ENCODE measurements around the gene GALK1. TPM values are rescaled to one million over a fixed set of nuclear protein-coding genes. Genes with fewer than 3 reads are reported as not detected.
A peak's percentile ranks its signal among the peaks of the same experiment; 100 is the strongest.

Gene GALK1
- total and polyA plus RNA-seq, 12 donors: 5.2 to 44.6 (median 15.3) TPM

- intact Hi-C loops (cut with DNase I): no loop called here
- DNase-seq (no peak), ATAC-seq (peak in 5 of 8 donors; percentile 17 to 74 (median 64))
- Histone ChIP-seq H3K27me3 (no peaks in the 10 kb centered on the region), H3K36me3 (peaks cover 0 to 37% (median 19%) of the 10 kb centered on the region in 9 donors), H3K4me3 (no peak overlapping the region), H3K9me3 (no peaks in the 10 kb centered on the region), H3K4me1 (peaks cover 12 to 45% (median 34%) of the 10 kb centered on the region in 9 donors), H3K27ac (peak overlapping the region in 6 of 10 donors; percentile 22 to 91 (median 62))
- 64 to 73% methylated on average over 4 of the region's 4 CpGs for WGBS, 2 donors
- TF ChIP-seq, protein P1, sequence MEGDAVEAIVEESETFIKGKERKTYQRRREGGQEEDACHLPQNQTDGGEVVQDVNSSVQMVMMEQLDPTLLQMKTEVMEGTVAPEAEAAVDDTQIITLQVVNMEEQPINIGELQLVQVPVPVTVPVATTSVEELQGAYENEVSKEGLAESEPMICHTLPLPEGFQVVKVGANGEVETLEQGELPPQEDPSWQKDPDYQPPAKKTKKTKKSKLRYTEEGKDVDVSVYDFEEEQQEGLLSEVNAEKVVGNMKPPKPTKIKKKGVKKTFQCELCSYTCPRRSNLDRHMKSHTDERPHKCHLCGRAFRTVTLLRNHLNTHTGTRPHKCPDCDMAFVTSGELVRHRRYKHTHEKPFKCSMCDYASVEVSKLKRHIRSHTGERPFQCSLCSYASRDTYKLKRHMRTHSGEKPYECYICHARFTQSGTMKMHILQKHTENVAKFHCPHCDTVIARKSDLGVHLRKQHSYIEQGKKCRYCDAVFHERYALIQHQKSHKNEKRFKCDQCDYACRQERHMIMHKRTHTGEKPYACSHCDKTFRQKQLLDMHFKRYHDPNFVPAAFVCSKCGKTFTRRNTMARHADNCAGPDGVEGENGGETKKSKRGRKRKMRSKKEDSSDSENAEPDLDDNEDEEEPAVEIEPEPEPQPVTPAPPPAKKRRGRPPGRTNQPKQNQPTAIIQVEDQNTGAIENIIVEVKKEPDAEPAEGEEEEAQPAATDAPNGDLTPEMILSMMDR (IDR thresholded peaks at IDR 0.05): no peak
Measured at GRCh38 chr17:75806822-75807500, 42.0 kb upstream of the GALK1 start.

- no peaks in the 10 kb centered on the region for H3K9me3 ChIP-seq
- H3K4me3 ChIP-seq: no peak overlapping the region
- H3K27me3 ChIP-seq: no peaks in the 10 kb centered on the region
- peaks cover 0 to 37% (median 5%) of the 10 kb centered on the region in 9 donors for H3K36me3 ChIP-seq
- H3K4me1 ChIP-seq: peaks cover 0 to 25% (median 22%) of the 10 kb centered on the region in 9 donors
- TF ChIP-seq, protein P1 (IDR thresholded peaks at IDR 0.05): no peak
- DNase-seq (no peak), ATAC-seq (no peak)
- no peak overlapping the region for H3K27ac ChIP-seq
- WGBS, 2 donors: 88 to 93% methylated on average over 1 of the region's 1 CpG
- intact Hi-C loops (cut with DNase I): no loop called here
Measured at GRCh38 chr17:75803883-75804282, 38.9 kb upstream of the GALK1 start.

DNA sequence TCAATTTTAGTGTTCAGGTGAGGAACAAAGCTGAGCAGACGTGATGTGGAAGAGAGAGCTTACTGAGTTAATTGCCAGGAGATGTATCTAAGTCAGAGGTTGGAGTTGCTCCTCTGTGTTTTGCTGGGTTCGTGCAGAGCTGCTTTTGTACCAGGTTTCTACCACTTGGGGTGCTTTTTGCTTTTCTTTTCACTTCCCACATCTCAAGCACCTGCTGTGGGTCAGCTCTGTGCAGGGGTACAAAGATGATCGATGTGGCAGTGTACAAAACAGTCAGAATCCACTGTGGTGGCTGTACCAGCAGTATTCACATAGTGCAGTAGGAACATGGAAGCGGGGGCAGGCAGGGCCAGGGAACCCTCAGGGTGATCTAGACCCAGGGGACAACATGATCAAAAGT lies 34.4 kb upstream of the GALK1 start:
- no peaks in the 10 kb centered on the region for H3K27me3 ChIP-seq
- H3K9me3 ChIP-seq: no peaks in the 10 kb centered on the region
- WGBS, 2 donors: 88 to 92% methylated on average over 4 of the region's 4 CpGs
- ATAC-seq: no peak
- H3K27ac ChIP-seq: no peak overlapping the region
- DNase-seq: no peak
- intact Hi-C loops (cut with DNase I): no loop called here
- no peak overlapping the region for H3K4me3 ChIP-seq
- peaks cover 0 to 78% (median 22%) of the 10 kb centered on the region in 9 donors for H3K36me3 ChIP-seq
- TF ChIP-seq, protein P1 (IDR thresholded peaks at IDR 0.05): no peak
- H3K4me1 ChIP-seq: no peaks in the 10 kb centered on the region

DNA sequence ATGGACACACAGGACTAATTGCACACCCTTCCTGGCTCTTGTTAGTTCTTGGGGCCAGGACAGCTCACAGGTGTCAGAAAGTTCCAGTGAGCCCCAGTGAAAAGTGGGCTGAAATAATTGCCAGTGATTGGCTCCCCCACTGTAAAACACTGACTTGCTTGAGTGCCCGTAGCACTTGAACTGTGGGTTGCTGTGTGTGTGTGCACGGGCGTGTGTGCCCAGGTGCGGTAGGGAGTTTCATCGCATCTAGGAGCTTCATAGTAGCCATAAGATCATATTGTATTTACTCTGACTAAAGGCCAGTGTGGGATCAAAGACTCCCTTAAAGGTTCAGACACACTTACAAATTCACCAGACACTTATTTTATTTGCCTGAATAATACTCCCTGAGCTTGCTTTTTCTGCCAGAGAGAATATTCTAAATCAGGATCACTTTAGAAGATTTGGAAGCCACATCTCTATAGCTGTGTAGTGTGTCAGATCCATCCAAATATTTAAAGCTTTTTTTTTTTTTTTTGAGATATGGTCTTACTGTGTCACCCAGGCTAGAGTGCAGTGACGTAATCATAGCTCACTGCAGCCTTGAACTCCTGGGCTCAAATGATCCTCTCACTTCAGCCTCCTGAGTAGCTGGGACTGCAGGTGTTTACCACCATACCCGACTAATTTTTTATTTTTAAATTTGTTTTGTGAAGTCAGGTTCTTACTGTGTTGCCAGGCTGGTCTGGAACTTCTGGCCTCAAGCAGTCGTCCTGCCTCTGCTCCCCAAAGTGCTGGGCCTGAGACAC lies 31.0 kb upstream of the GALK1 start:
- intact Hi-C loops (cut with DNase I): no loop called here

More for the DNA sequence above, 31.0 kb upstream of the GALK1 start:
- WGBS, 2 donors: 87 to 92% methylated on average over 8 of the region's 8 CpGs
- ATAC-seq: no peak
- peaks cover 0 to 13% (median 0%) of the 10 kb centered on the region in 9 donors for H3K4me1 ChIP-seq
- peaks cover 0 to 93% (median 22%) of the 10 kb centered on the region in 9 donors for H3K36me3 ChIP-seq
- DNase-seq: no peak
- no peak overlapping the region for H3K4me3 ChIP-seq
- H3K9me3 ChIP-seq: no peaks in the 10 kb centered on the region
- no peak overlapping the region for H3K27ac ChIP-seq
- H3K27me3 ChIP-seq: no peaks in the 10 kb centered on the region
- TF ChIP-seq, protein P1 (IDR thresholded peaks at IDR 0.05): no peak
